Muscle layer of colon (tissue), 2 donors: ENCODE results near the gene CD48.
"Not testable (repeated sequence)": the region's sequence is repeated elsewhere in the genome, so short reads cannot be mapped to it uniquely, and the experiment has no call there.

ENCODE experiments used
- H3K27ac ChIP-seq: one replicate; pipeline ENCODE4 v1.7.0; 2013; ENCODE audit warnings: low read depth, mild to moderate bottlenecking, low read length, moderate library complexity
- H3K27me3 ChIP-seq, 2 donors: one replicate each; pipeline ENCODE4 v1.7.0; 2013; ENCODE audit warnings: low read length in 2 of 2, mild to moderate bottlenecking in 2 of 2; ENCODE audit not compliant: insufficient read depth in 2 of 2, control insufficient read depth in 1 of 2
- H3K36me3 ChIP-seq: one replicate; pipeline ENCODE4 v1.7.0; 2013; ENCODE audit warnings: mild to moderate bottlenecking, low read length; ENCODE audit not compliant: insufficient read depth
- H3K4me1 ChIP-seq: one replicate; pipeline ENCODE4 v1.7.0; 2013; ENCODE audit warnings: mild to moderate bottlenecking, low read length; ENCODE audit not compliant: insufficient read depth
- H3K4me3 ChIP-seq, 2 donors: one replicate each; pipeline ENCODE4 v1.7.0; 2013; ENCODE audit warnings: low read length in 2 of 2, low read depth in 1 of 2, mild to moderate bottlenecking in 1 of 2, moderate library complexity in 1 of 2
- H3K9ac ChIP-seq: one replicate; pipeline ENCODE4 v1.7.0; 2013; ENCODE audit warnings: low read length
- H3K9me3 ChIP-seq: one replicate; pipeline ENCODE4 v1.7.0; 2013; ENCODE audit warnings: mild to moderate bottlenecking, low read length
- donor health status: abdominal sarcoma.
- donor health status: Adenocarcinoma of cecum.

The CD48 gene

GRCh38 chr1:160724465-160725242 lies 13.0 kb upstream of the CD48 start:
- no peak overlapping the region for H3K9ac ChIP-seq
- H3K27ac ChIP-seq, result no peak overlapping the region
- no peaks in the 10 kb centered on the region for H3K4me1 ChIP-seq
- H3K27me3 ChIP-seq, result no peaks in the 10 kb centered on the region
- no peaks in the 10 kb centered on the region for H3K36me3 ChIP-seq
- H3K4me3 ChIP-seq, result no peak overlapping the region
- no peaks in the 10 kb centered on the region for H3K9me3 ChIP-seq

GRCh38 chr1:160723332-160723731 lies 11.7 kb upstream of the CD48 start:
- no peaks in the 10 kb centered on the region for H3K27me3 ChIP-seq
- no peaks in the 10 kb centered on the region for H3K36me3 ChIP-seq
- no peaks in the 10 kb centered on the region for H3K9me3 ChIP-seq
- no peak overlapping the region for H3K4me3 ChIP-seq
- no peaks in the 10 kb centered on the region for H3K4me1 ChIP-seq
- no peak overlapping the region for H3K27ac ChIP-seq
- no peak overlapping the region for H3K9ac ChIP-seq

GRCh38 chr1:160722726-160723125 lies 11.1 kb upstream of the CD48 start:
- Histone ChIP-seq H3K9me3 (no peaks in the 10 kb centered on the region), H3K27ac (no peak overlapping the region), H3K36me3 (no peaks in the 10 kb centered on the region), H3K4me1 (no peaks in the 10 kb centered on the region), H3K9ac (no peak overlapping the region), H3K27me3 (no peaks in the 10 kb centered on the region), H3K4me3 (no peak overlapping the region)

- H3K9me3 ChIP-seq, result no peaks in the 10 kb centered on the region
- no peaks in the 10 kb centered on the region for H3K36me3 ChIP-seq
- H3K27ac ChIP-seq, result no peak overlapping the region
- no peaks in the 10 kb centered on the region for H3K27me3 ChIP-seq
- no peak overlapping the region for H3K9ac ChIP-seq
- no peaks in the 10 kb centered on the region for H3K4me1 ChIP-seq
- H3K4me3 ChIP-seq, result no peak overlapping the region
Observed at GRCh38 chr1:160721473-160721872, 9.9 kb upstream of the CD48 start.

GRCh38 chr1:160720356-160721085 lies 8.9 kb upstream of the CD48 start:
- Histone ChIP-seq H3K9ac (no peak overlapping the region), H3K27me3 (no peaks in the 10 kb centered on the region), H3K4me1 (no peaks in the 10 kb centered on the region), H3K4me3 (no peak overlapping the region), H3K27ac (no peak overlapping the region), H3K36me3 (no peaks in the 10 kb centered on the region), H3K9me3 (no peaks in the 10 kb centered on the region)

GRCh38 chr1:160718210-160718609 lies 6.6 kb upstream of the CD48 start:
- Histone ChIP-seq H3K9me3 (no peaks in the 10 kb centered on the region), H3K27ac (no peak overlapping the region), H3K4me1 (no peaks in the 10 kb centered on the region)

GRCh38 chr1:160717306-160717705 lies 5.7 kb upstream of the CD48 start:
- Histone ChIP-seq H3K36me3 (no peaks in the 10 kb centered on the region), H3K9ac (no peak overlapping the region), H3K9me3 (no peaks in the 10 kb centered on the region), H3K4me3 (no peak overlapping the region), H3K27me3 (no peaks in the 10 kb centered on the region), H3K27ac (no peak overlapping the region), H3K4me1 (no peaks in the 10 kb centered on the region)

More at GRCh38 chr1:160718210-160718609, 6.6 kb upstream of the CD48 start:
- H3K27me3 ChIP-seq, result no peaks in the 10 kb centered on the region
- no peaks in the 10 kb centered on the region for H3K36me3 ChIP-seq
- no peak overlapping the region for H3K9ac ChIP-seq
- no peak overlapping the region for H3K4me3 ChIP-seq

- Histone ChIP-seq H3K4me1 (no peaks in the 10 kb centered on the region), H3K9ac (no peak overlapping the region), H3K36me3 (no peaks in the 10 kb centered on the region), H3K4me3 (no peak overlapping the region), H3K27me3 (no peaks in the 10 kb centered on the region), H3K27ac (no peak overlapping the region), H3K9me3 (no peaks in the 10 kb centered on the region)
Observed at GRCh38 chr1:160716013-160716412, 4.4 kb upstream of the CD48 start.

GRCh38 chr1:160714034-160714648 lies 2.5 kb upstream of the CD48 start:
- H3K27ac ChIP-seq, result not testable (repeated sequence)

GRCh38 chr1:160713161-160713560 lies 1.5 kb upstream of the CD48 start:
- no peak overlapping the region for H3K9ac ChIP-seq
- H3K27me3 ChIP-seq, result no peaks in the 10 kb centered on the region
- H3K4me3 ChIP-seq, result no peak overlapping the region
- H3K4me1 ChIP-seq, result no peaks in the 10 kb centered on the region
- no peaks in the 10 kb centered on the region for H3K36me3 ChIP-seq
- no peaks in the 10 kb centered on the region for H3K9me3 ChIP-seq
- H3K27ac ChIP-seq, result no peak overlapping the region

More at GRCh38 chr1:160714034-160714648, 2.5 kb upstream of the CD48 start:
- H3K36me3 ChIP-seq, H3K9ac ChIP-seq, H3K27me3 ChIP-seq, H3K9me3 ChIP-seq, H3K4me3 ChIP-seq, H3K4me1 ChIP-seq: not testable (repeated sequence)

GRCh38 chr1:160712525-160713080 lies 981 bp upstream of the CD48 start:
- H3K27me3 ChIP-seq, H3K36me3 ChIP-seq, H3K4me1 ChIP-seq, H3K4me3 ChIP-seq, H3K9ac ChIP-seq, H3K27ac ChIP-seq, H3K9me3 ChIP-seq: not testable (repeated sequence)
